ENCODE data around the gene CCDC30.

DNA sequence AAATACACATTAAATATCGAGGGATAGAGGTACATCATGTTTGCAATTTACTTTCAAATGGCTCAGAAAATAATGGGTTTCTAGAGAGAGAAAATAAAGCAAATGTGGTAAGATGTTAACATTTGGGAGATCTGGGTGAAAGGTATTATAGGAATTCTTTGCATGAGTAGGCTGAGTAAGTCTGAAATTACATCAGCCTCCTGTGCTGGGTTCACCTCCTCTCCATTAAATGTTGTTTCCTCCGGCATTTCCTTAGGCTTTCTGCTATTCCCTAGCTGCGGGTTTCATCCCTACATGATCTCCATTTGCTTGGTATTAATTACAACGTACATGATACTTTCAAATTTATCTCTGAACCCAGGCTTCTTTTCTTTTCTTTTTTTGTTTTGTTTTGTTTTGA, 38.9 kb upstream of the CCDC30 start:
- TF ChIP-seq, protein P1, sequence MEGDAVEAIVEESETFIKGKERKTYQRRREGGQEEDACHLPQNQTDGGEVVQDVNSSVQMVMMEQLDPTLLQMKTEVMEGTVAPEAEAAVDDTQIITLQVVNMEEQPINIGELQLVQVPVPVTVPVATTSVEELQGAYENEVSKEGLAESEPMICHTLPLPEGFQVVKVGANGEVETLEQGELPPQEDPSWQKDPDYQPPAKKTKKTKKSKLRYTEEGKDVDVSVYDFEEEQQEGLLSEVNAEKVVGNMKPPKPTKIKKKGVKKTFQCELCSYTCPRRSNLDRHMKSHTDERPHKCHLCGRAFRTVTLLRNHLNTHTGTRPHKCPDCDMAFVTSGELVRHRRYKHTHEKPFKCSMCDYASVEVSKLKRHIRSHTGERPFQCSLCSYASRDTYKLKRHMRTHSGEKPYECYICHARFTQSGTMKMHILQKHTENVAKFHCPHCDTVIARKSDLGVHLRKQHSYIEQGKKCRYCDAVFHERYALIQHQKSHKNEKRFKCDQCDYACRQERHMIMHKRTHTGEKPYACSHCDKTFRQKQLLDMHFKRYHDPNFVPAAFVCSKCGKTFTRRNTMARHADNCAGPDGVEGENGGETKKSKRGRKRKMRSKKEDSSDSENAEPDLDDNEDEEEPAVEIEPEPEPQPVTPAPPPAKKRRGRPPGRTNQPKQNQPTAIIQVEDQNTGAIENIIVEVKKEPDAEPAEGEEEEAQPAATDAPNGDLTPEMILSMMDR (IDR thresholded peaks at IDR 0.05) = no peak
- TF ChIP-seq POLR2A (IDR thresholded peaks at IDR 0.05) = no peak

All from transverse colon (tissue), 3 donors.